GM19193 (cell line): ENCODE measurements around the gene PDE9A.

Experiments
- POLR2A ChIP-seq: IDR thresholded peaks from 4 replicates; pipeline ENCODE4 v1.6.1; 2011; ENCODE audit not compliant: insufficient read depth, insufficient read length; ENCODE audit errors: extremely low read depth

The PDE9A gene

DNA sequence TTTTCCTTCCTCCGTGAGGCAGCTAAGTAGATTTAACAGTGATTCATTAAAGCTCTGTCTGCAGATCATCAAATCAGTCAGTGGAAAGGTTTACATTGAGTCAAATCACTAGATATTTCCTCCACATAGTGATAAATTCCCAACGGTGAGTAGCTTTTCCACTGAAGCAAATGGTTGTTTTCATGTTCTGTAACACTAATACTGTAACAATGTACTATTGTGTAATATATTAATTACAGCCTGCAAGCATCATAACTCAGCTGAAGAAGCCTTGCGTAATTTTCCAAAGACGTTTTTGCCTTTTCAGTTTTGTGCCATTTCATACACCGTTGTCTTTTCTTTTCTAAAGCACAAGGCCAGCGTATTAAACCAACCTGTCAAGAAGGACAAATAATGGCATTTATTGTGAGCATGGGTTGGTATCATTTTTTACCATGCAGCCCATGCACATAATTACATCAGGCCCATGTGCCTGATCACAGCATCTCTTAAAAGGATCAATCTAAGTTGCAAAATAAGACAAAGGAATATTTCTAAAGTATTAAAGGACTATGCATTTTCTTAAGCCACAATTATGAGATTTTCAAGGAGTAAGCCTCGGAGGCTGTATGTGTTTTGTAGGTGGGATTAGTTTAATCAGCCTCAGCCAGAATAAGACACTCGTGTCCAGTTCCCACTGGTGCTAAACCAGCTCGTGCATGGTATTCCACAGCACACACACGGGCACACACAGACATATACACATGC, 16.7 kb upstream of the PDE9A start:
- no peak for TF ChIP-seq POLR2A

DNA sequence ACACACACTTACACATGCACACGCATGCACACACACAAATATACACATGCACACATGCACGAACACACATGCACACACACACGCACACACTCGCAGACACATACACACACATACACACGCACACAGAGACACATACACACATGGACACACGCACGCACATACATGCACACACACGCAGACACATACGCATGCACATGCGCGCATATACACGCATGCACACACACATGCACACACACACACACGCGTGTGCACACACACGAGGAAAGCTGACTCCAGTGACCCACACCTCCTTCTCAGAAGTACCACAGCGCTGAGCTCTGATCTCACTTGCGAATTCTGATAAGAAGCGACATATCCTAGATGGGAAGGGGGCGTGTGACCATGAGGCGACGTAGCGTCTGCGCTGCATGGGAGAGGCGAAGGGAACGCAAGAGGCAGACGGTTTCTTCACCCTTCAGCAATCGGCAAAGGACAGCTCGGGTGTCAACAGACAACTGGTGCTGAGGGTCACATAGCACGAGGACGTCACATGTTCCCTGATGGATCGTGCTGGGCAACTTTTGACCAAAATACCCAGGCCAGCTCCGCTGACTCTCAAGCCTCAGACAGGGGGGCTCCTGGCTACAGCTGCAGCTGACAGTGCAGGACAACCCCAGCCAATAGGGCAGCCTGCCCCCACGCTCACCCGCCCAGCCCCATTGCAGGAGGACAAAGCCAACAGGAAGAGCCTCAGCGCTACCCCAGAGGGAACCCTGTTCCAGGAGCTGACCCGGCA, 16.0 kb upstream of the PDE9A start:
- TF ChIP-seq POLR2A, result no peak

DNA sequence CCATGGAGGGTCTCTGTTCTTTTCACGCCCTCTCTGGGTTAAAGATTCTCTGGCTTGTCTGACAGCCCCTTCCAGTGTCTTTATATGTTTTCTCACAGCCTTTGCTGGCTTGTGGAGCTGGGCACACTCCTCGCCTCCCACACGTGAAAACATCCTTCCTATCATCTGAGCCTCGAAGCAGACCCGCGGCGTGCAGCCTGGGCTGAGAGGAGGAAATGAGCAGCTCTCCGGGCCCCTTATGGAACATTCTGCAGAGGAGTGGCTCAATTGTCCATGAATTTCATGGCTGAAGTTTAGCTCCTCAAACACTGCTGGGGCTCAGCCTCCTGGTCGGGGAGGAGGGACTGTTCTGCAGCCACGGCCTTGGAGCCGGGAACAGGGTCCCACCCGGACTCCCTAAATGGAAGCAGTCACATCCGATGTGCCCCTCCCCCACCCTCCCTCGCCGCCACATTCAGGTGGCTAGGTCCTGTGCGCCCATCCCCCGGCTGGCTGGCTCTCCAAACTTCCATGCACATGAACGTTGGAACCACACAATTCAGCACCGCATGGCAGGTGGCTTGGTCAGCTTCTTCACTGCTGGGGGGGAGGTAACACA, 15.1 kb upstream of the PDE9A start:
- TF ChIP-seq POLR2A, result no peak

DNA sequence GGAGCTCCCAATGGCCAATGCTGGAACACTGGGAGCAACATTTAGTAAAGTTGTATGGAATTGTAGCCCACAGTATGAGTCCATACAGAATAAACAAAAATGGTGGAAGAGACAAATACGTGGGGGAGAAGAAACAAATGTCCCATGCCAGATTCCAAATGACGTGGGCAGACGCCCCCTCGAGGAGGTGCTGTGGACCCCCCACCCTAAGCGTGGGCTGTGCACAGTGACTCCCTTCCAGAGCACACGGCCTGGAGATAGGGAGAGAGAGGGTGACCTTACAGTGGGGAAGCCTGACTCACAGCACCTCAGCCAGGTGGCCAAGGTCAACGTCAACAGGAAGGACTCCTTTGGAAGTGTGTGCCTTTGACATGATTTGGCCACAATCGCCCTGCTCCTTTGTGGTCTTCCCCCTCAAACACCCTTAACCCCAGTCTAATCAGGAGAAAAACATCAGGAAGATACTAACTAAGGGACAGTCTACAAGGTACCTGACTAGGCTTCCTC, 13.7 kb upstream of the PDE9A start:
- TF ChIP-seq POLR2A, result no peak

DNA sequence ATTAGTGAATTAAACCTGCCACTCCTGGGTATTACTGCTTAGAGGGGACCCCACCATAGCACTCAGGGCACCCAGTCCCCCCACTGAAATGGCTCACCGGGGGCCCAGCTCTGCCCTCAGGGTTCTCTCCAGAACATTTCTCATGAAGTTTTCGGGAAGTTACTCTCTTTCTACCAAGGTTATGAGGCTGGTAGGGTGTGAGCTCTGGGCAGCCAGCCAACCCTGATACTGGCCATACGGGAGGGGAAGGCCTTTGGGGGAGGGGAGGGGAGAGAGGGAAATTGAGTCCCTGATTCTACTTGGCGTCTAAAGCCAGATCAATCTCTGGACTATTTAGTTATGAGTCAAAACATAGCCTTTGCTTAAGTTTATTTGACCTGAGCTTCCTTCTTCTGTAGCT, 12.9 kb upstream of the PDE9A start:
- TF ChIP-seq POLR2A, result no peak

GRCh38 chr21:42641311-42642218, 11.9 kb upstream of the PDE9A start:
- no peak for TF ChIP-seq POLR2A

DNA sequence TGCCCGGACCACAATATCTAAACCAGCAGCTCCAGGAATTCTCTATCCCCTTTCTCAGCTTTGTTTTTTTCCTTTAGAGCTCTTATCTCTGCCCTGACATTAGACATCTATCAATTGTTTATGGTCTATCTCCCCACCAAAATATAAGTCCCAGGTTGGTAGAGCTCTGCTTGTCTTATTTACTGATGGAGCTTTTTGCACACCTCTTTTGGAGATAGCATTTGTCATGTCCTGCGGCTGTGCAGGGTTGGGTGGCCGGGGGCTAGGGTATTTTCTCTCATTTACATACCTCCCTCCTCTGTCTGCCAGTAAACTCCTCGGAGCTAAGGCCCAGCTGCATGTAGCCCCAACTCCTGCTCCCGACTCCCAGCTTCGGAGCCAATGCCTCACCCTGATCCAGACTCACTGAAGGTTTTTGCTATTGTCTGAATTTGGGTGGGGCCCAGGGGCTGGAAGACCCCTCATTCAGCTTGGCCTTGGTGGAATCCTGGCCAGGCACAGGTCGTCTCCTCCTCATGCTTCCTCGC, 11.1 kb upstream of the PDE9A start:
- no peak for TF ChIP-seq POLR2A

DNA sequence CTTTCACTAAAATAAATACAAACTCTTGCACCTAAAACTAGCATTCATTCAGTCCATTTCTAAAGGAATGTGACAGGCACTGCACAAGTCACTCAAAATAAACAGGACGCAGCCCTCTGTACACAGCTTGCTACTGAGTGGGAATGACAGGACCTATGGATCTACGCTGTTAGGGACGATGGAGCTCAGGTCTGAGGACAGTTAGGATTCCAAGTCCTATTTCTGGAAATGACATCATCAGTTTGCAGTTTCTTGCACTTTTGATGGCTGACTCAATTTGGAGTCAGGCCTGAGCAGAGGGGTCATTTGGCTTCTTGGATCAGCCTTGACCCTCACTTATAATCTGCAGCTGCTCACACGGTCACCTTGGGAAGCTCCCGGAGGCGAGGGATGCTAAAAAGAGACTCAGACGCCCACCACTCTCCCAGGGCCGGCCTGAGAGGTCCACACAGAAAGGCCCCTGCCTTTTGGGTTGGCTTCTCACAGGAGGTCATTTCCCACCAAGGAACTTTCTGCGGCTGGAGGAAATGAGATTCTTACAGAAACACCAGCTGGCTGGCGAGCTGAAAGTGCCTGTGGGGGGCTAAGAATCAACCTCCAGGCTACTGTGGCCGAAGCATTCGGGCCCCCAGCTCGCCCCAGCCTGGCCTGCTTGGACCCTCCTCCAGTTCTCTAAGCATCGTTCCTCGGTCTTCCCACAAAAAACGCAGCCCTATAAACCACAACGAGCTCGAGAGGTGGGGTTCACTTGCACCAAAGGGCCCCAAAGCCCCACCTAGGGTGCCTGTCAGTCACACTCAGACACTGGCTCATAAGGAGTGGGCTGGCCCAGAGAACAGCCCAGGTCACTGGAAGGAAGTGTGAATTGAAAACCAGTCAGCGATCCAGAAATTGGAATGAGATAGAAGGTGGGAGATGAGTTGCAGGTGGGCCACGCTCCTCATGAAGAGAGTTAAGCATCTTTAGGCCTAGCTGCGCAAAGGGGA, 8.9 kb upstream of the PDE9A start:
- TF ChIP-seq POLR2A, result no peak

GRCh38 chr21:42645211-42646075, 8.0 kb upstream of the PDE9A start:
- no peak for TF ChIP-seq POLR2A

DNA sequence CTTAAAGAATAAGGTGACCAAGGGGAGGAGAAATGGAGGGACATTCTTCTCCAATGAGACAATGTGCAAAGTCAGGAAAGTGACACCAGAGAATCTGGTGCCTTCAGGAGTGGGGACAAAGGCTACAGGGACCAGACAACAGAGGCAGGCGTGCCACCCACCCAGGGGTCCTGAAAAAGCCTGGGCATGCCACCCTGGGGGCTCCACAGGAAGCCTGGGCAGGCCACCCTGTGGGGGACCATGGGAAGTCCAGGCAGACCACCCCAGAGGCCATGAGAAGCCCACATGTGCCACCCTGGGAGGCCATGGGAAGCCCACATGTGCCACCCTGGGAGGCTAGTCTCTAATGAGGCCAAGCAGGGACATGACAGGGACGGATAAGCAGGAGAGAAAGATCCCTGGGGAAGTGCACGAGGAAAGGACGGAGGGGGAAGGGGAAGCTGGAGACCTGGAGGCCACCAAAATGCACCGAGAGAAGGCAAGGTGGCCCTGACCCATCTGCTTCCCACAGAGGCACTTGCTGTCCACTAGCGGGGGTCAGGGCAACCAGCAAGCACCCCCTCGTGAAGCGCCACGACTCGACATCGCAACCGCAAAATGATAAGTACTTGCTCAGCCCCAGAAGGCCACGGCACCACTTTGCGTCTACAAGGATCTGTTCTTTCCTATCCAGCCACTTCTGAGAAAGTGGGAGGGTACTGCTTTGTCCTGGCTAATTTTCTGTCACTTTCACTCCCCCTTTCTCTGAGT, 7.2 kb upstream of the PDE9A start:
- TF ChIP-seq POLR2A, result no peak

DNA sequence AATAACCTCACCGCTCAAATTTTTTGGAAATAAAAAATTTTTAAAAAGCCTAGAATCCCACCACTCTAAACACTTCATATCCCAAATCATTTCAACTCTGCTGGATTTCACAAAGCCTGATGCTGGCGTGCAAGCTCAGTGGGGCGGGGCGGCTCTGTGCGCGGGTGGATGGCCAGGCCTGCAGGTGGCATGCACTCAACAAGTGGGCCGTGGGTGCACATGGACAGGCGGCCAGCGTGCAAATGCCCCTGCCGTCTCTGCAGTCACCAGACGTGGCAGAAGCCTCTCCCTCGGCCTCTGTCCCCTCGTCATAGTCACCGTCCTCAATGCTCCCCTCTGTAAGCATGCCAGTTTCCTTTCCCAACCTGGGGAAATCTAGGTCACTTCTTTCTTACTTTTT, 6.6 kb upstream of the PDE9A start:
- TF ChIP-seq POLR2A, result no peak

DNA sequence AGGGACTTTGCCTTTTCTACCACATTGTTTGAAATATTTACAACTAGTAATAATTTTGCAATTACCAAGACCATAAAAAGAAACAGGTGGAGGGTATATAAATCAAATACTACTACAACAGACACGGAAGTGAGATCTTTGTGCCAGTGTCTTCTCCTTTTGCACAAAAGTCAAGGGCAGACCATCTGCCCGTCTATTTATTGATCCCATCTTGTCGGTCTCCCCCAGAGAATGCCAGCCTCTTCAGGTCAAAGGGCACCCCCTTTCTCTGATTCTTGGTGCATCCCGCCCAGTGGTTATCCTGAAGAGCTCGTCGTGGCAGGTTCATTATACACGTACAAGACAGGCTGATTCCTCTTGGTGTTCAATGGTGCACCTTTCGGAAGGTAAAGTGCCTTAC, 4.8 kb upstream of the PDE9A start:
- no peak for TF ChIP-seq POLR2A
